ENCODE measurements around the gene ENKD1.

The ENKD1 gene

GRCh38 chr16:67628216-67628615 is 38.3 kb downstream of the ENKD1 start:
- in situ Hi-C loops (cut with MboI; ENCODE audit: low pct_unique_long_range_greater_than_20kb, low sequenced_read_pairs) = no loop called here
- no peak for DNase-seq

DNA sequence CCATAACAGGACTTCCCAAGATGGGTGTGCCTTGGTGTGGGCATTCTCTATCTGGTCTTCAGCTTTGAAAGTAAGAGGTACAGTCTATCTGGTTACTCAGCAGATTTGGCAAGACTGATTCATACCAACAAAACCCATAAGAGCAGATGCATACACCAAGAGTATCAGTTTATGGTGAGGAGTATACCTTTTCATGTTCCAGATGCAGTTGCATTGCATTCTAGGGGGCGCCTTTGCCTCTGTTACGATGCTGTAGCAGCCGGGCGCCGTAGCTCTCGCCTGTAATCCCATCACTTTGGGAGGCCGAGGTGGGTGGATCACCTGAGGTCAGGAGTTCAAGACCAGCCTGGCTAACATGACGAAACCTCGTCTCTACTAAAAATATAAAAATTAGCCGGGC is 52.7 kb downstream of the ENKD1 start:
- in situ Hi-C loops (cut with MboI; ENCODE audit: low pct_unique_long_range_greater_than_20kb, low sequenced_read_pairs) = no loop called here
- DNase-seq = no peak

Measured in KBM-7 (cell line).